Measurements from ENCODE around the gene DCAF5.
"Not testable (repeated sequence)": the region's sequence is repeated elsewhere in the genome, so short reads cannot be mapped to it uniquely, and the experiment has no call there.

The DCAF5 gene

DNA sequence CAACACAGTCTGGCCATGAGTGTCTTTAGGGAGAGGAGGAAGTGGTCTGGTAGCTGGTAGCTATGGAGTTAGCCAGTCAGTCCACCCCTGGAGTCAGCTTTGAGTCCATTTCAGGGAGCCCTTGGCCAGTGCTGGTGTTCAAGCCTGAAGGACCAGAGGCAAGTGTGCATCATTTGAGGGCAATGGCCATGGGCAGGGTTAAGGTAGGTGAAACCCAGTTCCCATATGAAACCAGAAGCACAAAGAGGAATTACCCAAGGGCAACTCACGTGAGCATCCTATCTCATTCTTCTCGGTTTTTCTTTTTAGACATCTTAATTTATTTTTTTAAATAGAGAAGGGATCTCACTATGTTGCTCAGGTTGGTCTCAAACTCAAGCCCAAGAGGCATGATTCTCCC lies 112.6 kb downstream of the DCAF5 start:
- DNase-seq, result no peak

DNA sequence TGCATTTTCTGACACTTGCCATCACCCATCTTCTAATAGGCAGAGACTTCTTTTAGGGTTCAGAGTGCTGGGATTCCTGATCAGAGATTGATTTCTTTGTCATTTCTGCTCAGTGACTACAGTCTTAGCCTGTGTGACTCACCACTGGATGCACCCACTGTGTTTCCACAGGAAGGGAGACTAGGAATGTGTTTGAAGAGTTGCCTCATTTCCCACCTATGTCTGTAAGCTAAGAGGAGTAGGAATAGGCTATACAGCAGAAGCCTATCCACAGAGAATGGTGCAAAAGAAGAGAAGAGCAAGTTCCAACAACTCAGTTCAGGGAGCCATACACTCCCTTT lies 113.7 kb downstream of the DCAF5 start:
- no peak for DNase-seq

DNA sequence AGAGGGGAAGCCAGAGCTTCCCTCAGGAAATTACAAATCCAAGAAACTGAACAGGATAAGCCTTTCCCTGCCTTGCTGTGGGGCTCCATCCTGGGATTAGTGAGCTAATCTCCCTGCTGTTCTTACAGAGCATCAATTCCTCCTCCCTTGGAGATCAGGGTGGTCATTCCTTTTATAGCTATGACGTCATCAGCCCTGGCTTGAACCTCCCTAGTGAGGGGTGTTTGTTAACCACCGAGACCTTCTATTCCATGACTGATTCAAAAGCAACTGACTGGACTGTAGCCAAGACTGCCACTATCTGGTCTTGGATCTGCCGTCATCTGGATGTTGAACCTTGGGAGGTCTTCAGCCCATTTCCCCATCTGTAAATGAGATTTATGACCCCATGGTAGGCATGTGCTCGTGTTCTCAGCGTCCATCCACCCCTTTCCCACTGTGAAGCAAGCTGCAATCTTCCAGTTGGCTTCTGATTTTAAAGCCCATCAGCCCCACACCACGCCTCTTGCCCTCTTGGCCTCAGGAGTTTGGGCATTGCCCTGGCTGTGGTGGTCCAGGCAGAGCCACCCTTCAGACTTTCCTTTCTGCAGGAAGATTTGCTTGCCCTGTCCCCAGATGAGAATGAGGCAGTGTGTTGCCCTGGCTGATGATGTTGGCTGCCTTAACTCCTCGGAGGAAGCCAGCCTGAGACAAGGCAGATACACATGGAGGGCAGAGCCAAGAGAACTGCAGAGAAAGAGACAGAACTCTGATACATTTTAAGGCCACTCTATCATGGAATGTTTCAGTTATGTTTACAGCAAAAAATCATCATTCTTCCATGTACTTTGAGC lies 114.2 kb downstream of the DCAF5 start:
- no peak for DNase-seq

DNA sequence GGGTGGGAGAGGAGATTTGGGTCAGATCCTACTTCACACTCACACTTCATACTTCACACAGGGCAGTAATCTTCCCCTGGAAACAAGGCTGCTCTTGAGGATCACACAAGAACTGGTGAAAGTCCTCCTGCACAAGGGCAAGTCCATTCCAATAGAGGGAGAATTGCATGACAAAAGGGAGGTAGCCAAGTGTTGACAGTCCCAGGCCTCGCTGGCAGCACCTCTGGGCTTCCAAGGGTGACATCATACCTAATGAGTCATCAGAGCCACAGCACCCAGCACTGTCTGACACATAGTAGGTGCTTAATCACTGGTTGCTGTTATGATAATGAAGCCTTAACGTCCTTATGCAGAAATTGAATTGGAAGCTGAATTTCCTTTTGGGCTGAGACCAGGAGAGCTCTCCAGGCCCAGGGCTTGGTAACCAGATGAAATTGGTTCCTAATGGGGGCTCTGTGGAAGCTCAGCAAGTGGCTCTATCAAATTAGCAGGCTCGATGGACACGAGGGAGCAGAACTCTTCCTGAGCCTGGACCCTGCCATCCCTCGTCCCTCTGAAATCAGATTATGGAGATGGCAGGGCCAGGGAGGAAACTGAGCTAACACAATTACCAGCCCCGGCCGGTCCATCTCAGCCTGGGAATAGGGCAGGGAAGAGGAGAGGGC lies 115.0 kb downstream of the DCAF5 start:
- no peak for DNase-seq

DNA sequence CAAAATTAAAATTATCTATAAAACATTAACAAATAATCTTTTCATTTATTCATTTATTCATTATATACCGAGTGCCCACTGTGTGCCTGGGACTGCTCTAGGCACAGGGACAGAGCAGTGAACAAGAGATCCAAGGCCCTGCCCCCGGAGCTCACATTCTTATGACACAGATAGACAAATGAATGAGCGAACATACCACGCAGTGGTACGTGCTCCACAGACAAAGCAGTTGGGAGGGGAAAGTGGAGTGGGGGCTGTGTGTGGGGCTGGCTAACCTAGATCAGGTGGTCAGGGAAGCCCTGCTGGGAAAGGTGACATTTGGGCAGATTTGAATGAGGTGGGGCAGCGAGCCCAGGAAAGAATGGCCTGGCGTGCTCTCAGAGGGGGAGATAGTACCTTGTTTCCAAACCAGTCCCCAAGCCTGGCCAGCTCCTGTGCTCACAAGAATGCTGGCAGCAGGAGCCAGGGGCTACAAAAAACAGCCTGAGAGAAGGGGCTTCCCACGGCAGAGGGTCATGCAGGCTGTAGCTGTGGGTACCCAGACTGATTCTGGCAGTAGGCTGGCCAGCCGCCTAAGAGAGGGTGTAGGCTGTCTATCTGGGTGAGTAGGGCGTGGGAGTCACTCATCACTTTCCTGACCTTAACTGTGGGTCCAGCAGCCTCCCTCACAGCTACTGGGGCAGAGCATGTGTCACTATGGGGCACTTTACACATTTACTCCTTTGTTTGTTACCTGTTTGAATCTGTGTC lies 116.0 kb downstream of the DCAF5 start:
- no peak for DNase-seq

DNA sequence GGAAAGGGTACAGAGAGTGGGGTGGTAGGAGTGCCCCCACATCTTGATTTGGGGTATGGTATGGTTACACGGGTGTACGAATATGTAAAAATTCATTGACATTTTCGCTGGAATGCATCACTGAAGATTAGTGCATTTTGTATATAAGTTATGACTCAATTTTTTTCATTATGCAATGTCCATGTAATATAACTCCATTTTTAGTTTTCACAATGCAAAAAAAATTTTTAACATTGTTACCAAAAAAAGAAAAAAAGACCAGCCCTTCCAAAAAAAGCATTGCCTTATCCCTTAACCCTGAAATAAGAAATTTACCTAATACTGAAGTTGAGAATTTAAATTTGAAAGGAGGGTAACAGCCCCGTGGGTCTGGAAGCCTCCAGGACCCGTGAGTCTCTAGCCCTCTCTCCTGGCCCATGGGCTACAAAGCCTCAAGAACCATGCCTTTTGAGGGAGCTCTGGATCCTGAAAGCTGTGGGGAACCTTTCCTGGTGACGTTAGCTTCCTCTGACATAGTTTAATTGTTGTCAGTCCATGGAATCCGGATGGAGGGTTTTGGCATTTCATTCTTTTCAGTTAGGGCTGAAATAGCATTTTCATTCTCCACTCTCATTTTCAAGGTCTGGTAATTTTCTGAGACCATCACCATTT lies 118.2 kb downstream of the DCAF5 start:
- no peak for DNase-seq

DNA sequence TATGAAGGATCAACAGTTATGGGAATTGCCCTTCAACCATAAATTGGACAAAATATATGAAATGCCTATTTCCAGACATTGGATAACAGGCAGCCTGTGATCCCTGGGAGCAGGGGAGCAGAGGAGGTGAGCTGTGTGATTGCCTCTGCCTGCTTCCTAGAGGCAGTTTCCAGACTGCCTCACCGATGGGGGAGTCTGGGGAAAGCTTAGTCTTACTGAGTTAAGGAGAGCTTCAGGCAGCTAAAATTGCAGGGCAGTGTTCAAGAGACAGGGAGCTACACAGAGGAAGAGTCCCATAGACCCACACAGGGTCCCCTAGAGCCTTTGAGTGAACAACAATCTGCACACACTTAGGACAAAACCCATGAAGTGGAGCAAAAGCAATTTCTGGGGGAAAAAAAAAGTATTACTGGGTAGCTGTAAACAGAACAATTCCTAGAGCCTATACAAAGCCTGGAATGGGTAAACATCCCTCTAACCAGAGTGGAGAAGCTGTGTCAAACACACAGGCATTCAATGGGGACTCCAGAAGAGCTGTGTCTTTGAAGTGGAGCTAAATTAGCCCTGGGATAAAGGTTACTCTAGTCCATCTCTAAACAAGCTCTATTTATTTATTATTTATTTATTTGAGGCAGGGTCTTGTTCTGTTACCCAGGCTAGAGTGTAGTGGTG lies 125.5 kb downstream of the DCAF5 start:
- no peak for DNase-seq

DNA sequence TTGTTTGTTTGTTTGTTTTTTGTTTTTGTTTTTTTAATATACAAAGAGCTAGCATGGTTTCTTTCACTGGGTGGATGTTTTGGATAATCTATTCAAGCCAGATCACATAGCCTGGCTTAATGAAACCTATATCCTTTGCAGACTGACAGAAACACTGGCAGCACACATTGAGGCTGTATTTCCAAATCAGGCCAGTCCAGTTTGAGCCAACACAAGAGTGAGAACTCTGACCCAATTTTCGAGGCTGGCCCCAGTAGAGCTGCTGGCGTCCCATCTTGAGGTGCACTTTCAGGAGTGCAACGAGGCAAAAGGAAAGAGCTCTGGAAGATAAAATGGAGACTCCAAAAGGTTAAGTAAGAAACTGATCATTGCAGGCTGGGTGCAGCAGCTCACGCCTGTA lies 129.9 kb downstream of the DCAF5 start:
- DNase-seq, result no peak

DNA sequence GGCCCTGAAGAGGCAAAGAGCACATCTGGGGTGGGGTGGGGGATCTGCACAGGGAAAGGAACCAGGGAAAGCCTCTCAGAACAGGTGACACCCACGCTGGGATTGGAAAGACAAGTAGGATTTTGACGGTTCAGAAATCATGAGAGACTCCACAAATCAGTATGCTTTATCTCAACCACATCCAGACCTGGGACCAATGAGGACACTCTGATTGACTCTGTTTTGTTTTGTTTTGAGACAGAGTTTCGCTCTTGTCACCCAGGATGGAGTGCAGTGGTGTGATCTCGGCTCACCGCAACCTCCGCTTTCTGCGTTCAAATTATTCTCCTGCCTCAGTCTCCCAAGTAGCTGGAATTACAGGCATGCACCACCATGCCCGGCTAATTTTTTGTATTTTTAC lies 130.8 kb downstream of the DCAF5 start:
- not testable (repeated sequence) for DNase-seq

DNA sequence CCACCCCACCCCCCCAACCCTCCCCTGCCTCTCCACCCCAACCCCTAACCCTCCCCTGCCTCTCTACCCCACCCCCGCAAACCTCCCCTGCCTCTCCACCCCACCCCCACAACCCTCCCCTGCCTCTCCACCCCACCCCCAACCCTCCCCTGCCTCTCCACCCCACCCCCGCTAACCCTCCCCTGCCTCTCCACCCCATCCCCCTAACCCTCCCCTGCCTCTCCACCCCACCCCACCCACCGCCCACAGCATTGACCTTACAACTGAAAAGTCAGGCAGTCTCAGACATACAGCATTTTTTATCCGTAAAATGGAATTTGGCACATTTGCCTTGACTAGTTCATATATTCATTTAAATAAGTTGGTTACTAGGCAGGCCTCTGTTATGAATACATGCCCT lies 135.2 kb downstream of the DCAF5 start:
- DNase-seq, result no peak

DNA sequence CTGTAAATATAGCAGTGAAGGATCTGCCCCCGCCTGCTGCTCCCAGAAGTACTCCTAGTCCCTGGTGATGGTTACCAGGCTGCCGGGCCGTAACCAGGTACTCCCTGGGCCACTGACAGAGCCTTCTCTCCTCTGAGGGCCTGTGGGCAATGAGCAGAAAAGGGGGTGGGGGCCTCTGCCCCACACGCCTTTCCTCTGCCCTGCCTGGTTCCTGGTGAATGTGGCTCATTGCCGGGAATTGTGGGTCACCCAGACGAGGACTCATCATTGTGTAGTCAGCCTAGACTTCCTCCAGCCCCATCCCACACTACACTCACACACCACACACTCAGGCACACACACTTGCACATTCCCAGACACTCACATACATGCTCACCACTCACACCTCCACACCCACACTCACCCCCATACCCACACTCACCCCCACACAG lies 138.1 kb downstream of the DCAF5 start:
- no peak for DNase-seq

DNA sequence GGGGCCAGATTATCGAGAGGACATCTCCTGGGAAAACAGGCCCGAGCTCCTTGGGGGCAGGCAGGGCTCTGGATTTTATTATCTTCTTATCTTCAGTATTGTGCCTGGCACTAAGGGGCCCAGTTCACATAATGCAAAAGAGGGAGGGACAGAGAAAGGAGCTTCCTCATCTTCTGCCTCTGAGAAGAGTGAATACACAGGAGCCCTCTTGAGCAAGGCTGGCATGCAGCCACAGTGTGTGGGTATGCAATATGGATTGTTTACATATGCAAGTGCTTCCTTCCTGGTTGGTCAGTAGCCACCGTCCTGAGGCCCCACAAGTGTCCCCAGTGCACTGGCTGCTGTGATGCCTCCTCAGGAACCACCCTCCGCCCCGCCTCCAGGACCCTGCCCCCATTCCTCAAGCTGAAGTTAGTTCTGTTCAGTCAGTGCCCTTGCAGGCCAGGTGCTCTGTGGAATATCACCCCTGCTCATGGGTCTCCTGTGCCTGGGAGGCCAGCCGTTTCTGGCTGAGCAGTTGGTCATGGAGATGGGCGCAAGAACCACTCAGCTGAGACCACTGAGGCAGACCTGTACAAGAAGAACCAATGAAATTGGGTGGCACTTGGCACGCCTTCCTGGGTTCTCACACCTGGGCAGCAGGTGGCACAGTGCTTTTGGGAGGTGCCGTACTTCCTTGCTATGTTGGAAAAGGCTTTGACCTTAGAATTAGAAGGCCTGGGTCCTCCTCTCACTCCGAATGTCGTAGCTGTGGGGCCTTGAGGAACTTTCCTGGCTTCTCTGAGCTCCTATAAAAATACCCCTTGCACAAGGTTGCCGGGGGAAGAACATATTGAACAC lies 138.8 kb downstream of the DCAF5 start:
- DNase-seq, result no peak

DNA sequence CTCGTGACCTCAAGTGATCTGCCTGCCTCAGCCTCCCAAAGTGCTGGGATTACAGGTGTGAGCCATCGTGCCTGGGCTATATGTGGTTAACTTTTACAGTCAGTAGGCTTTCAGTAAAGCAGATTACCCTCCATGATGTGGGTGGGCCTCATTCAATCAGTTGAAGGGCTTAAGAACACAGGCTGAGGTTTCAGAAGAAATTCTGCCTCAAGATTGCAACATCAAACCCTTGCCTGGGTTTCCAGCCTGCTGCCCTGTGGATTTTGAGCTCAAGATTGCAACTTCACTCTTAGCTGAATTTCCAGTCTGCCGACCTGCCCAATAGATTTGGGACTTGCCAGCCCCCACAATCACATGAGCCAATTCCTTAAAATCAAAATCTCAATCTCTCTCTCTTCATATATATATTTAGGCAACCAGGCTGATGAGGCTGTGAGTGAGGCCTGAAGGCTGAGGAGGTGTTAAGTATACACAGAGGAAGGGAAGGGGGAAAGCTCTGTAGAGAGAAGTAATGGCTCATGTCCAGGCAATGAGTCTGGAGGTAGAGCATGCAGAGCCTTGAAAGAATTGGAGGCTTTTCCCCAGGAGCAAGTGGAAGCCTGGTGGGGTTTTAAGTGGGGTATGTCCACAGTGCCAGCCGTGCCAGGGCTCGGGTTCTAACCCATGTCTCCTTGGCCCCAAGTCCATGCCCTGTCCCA lies 140.5 kb downstream of the DCAF5 start:
- DNase-seq, result no peak

DNA sequence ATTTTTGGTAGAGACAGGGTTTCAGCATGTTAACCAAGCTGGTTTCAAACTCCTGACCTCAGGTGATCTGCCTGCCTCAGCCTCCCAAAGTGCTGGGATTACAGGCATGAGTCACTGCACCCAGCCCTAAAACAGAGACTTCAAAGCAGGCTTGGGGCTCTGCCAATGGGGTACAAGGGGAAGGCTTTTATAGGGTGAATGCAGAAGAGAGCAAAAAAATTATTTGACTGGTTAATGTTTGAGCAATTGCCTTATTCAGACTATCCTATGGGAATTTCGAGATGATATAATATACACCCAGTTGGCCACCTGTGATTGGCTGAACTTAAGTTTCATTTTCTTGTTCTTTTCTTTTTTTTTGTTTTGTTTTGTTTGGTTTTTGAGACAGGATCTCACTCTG lies 142.3 kb downstream of the DCAF5 start:
- no peak for DNase-seq

DNA sequence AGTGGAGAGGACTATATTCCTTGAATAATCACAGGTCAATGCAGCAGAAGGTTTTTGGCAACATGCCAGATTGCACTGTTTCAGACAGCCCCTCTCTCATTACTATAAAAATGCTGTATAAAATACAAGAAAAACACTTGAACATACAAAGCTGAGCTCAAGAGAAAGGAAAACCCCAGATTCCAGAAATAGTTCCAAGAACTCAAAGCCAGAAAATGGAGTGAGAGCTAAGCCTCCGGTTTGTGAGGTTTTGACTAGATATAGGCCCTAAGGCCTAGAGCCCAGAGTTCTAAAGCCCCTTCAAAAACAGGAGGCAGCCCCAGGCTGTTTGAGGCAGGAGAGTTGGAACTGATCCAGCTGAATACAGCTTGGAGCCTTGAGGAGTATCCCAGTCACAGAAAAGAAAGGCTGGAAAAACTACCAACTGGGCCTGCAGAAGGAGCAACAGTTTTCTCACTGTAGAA lies 144.5 kb downstream of the DCAF5 start:
- no peak for DNase-seq

DNA sequence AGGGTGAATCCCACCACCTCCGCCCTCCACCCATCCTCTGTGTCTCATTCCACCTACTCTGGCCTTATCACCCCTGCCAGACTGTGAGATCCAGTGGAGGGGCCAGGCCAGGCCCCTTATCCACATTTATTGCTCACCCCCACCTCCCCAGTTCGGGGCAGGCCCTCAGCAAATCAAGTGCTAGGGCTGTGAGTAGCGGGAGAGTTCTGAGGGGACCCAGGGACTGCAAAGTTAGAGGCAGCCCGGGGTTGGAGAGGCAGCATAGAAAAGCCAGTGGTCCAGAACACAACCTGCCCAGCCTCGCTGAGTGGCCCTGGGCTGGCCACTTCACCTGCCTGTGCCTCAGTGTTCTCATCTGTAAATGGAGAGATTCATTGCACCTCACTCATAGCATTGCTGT lies 146.6 kb downstream of the DCAF5 start:
- no peak for DNase-seq

DNA sequence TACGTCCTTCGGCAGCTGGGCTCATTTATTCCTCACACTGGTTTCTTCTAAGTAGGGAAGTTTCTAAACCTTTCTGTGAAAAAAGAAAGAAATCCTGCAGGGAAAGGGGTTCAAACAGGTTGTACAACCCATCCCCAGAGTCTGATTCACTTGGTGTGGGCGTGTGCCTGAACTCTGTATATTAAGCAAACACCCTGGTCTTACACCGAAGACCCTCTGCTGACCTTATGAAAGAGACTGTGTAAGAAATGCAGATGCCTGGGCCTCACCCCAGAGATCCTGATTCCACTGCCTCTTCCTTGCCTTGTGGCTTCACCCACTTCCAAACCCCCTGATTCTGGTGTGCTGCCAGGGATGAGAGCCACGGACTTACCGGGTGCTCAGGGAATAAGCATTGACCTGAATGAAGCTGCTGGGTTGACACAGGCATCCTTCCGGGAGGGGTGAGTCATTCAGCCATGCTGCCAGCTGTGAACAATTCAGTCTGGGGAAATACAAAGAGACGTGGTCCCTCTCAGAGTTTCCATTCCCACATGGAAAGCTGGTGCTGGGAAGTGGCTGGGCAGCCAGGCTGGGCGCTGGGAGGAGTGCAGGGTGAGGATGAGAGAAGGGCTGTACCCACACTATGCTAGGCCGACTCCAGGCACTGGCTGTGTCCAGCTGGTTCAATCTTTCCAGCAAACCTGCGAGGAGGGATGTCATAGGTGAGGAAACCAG lies 147.3 kb downstream of the DCAF5 start:
- DNase-seq, result no peak

DNA sequence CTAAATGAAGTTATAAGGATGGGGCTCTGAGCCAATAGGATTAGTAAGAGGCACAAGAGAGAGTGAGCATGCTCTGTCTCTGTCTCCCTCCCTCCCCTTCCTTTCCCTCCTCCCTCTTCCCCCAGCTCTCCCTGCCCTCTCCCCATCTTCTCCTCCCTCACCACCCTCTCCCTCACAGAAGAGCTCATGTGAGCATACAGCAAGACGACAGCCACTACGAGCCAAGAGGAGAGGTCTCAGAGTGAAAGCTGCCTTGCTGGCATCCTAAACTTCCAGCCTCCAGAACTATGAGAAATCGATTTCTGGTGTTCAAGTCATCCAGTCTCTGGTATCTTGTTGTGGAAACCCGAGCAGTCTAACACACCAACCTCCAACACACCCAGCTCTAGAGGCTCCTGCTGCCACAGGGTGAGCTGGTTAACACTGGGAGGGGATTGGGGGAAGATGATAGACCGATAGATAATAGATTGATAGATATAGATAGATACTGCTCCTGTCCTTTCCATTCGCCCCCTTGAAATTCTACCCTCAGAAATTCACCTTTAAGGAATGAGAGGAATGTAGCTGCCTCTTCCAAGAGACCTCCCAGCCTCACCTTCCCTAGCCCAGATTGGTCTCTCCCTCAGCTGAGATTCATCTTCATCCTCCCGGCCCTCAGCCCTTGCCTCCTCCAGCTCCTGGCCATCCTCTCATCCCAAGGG lies 148.0 kb downstream of the DCAF5 start:
- DNase-seq, result no peak

DNA sequence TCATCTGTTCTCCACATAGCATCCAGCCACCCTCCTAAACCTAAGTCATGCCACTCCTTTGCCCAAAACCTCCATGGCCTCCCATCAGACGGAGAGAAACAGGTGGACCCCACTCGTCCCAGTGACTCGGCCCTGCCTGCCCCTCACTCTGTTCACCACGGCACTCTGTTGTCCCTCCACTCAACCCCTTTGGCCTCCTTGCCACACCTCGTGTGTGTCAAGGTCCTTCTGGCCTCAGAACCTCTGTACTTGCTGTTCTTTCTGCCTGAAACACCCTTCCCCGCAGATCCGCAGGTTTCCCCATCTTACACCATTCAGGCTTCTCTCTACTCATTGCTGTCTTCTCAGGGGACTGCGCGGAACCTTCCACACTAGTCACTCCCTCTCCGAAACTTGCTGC lies 149.3 kb downstream of the DCAF5 start:
- DNase-seq, result no peak

DNA sequence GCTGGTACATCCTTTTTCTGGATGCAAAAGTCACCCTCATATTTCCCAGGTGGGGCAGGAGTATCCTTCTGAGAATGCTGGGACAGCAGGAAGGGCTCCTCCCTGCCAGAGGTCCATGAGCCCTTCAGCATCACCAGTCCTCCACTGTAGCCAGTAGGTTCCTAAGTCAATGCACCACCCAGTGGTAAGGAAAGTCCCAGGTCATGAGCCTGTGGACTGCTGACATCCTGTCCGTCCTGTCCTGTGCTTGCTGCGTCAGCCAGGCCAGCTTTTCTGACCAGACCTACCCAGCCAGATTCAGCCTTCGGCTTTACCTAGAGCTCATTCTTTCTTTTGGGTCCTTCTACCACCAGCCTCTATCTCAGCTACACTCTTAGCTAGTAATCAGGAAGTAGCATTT lies 150.8 kb downstream of the DCAF5 start:
- DNase-seq, result no peak

Data from activated CD4-positive, CD25-positive, alpha-beta regulatory T cell (primary cell).